ENCODE measurements around the gene GNG10.

- TF ChIP-seq, protein P1, sequence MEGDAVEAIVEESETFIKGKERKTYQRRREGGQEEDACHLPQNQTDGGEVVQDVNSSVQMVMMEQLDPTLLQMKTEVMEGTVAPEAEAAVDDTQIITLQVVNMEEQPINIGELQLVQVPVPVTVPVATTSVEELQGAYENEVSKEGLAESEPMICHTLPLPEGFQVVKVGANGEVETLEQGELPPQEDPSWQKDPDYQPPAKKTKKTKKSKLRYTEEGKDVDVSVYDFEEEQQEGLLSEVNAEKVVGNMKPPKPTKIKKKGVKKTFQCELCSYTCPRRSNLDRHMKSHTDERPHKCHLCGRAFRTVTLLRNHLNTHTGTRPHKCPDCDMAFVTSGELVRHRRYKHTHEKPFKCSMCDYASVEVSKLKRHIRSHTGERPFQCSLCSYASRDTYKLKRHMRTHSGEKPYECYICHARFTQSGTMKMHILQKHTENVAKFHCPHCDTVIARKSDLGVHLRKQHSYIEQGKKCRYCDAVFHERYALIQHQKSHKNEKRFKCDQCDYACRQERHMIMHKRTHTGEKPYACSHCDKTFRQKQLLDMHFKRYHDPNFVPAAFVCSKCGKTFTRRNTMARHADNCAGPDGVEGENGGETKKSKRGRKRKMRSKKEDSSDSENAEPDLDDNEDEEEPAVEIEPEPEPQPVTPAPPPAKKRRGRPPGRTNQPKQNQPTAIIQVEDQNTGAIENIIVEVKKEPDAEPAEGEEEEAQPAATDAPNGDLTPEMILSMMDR (IDR thresholded peaks at IDR 0.05) = no peak
- no peak for TF ChIP-seq POLR2A (IDR thresholded peaks at IDR 0.05)
These were observed 38.8 kb upstream of the GNG10 start for GRCh38 chr9:111622626-111623025.
